ENCODE results near the gene ARHGAP21. TPM values are rescaled to one million over a fixed set of nuclear protein-coding genes. Genes with fewer than 3 reads are reported as not detected.

ARHGAP21 gene
- total RNA-seq, 1 experiment from 2014 or later: 59.4 TPM

- H3K18ac ChIP-seq (ENCODE audit: insufficient read length, low read depth, low read length): no peak overlapping the region
- no peak overlapping the region for H4K91ac ChIP-seq (ENCODE audit: insufficient read length, low read depth, low read length)
- H2BK20ac ChIP-seq (ENCODE audit: low read depth, low read length, poor library complexity, severe bottlenecking): no peak overlapping the region
- H2AK5ac ChIP-seq (ENCODE audit: insufficient read length, low read length): no peak overlapping the region
- Mint-ChIP-seq H3K36me3 (ENCODE audit: insufficient read depth in 1 of 3, low read depth in 3 of 3) (peaks cover 2 to 29% (median 21%) of the 10 kb centered on the region in 3 experiments; a peak in 3 of 7 replicates), H3K4me3 (no peak overlapping the region), H3K4me1 (peaks cover under 1% of the 10 kb centered on the region in 2 experiments; a peak in 1 of 4 replicates), H3K27ac (peak overlapping the region in 1 of 3 experiments; percentile 6; a peak in 2 of 7 replicates), H3K9me3 (no peaks in the 10 kb centered on the region), H3K27me3 (ENCODE audit: low read depth) (no peaks in the 10 kb centered on the region)
- no peaks in the 10 kb centered on the region for H3K79me2 ChIP-seq (ENCODE audit: insufficient read depth, low read length)
- H3K4ac ChIP-seq (ENCODE audit: low read depth, low read length): no peak overlapping the region
- H3K27me3 ChIP-seq (ENCODE audit: insufficient read depth, low read length): no peaks in the 10 kb centered on the region
- H3K4me2 ChIP-seq (ENCODE audit: insufficient read depth, insufficient read length, low read length): no peak overlapping the region
- no peak overlapping the region for H2BK15ac ChIP-seq (ENCODE audit: low read depth, low read length)
- no peaks in the 10 kb centered on the region for H3K79me1 ChIP-seq (ENCODE audit: insufficient read depth, low read depth, low read length, poor library complexity, severe bottlenecking)
- no peak overlapping the region for H2AFZ ChIP-seq (ENCODE audit: low read length)
- H4K5ac ChIP-seq (ENCODE audit: insufficient read length, low read depth, low read length): no peak overlapping the region
- no peak overlapping the region for H3K23ac ChIP-seq (ENCODE audit: insufficient read length, low read depth, low read length)
- no peaks in the 10 kb centered on the region for H4K20me1 ChIP-seq (ENCODE audit: control insufficient read depth, insufficient read depth, insufficient read length)
- no peaks in the 10 kb centered on the region for H3K9me3 ChIP-seq (ENCODE audit: control insufficient read depth, low read depth, low read length)
- H3K23me2 ChIP-seq (ENCODE audit: insufficient read length, low read depth, low read length, poor library complexity, severe bottlenecking): no peaks in the 10 kb centered on the region
- no peak overlapping the region for H3K27ac ChIP-seq (ENCODE audit: insufficient read length, low read depth, low read length)
- DNase-seq: no peak
- no peak overlapping the region for H3T11ph ChIP-seq (ENCODE audit: low read length)
- H3K56ac ChIP-seq (ENCODE audit: insufficient read length, low read depth, low read length): no peak overlapping the region
- H2BK120ac ChIP-seq (ENCODE audit: low read depth, low read length, poor library complexity, severe bottlenecking): no peak overlapping the region
- no peak overlapping the region for H2BK12ac ChIP-seq (ENCODE audit: insufficient read length, low read depth, low read length)
- no peak overlapping the region for H2BK5ac ChIP-seq (ENCODE audit: insufficient read length, low read length)
- no CpG with 5 or more reads among the region's 3 CpGs for WGBS (ENCODE audit: extremely low coverage, insufficient read length, low lambda C conversion rate)
- TF ChIP-seq, protein P1, sequence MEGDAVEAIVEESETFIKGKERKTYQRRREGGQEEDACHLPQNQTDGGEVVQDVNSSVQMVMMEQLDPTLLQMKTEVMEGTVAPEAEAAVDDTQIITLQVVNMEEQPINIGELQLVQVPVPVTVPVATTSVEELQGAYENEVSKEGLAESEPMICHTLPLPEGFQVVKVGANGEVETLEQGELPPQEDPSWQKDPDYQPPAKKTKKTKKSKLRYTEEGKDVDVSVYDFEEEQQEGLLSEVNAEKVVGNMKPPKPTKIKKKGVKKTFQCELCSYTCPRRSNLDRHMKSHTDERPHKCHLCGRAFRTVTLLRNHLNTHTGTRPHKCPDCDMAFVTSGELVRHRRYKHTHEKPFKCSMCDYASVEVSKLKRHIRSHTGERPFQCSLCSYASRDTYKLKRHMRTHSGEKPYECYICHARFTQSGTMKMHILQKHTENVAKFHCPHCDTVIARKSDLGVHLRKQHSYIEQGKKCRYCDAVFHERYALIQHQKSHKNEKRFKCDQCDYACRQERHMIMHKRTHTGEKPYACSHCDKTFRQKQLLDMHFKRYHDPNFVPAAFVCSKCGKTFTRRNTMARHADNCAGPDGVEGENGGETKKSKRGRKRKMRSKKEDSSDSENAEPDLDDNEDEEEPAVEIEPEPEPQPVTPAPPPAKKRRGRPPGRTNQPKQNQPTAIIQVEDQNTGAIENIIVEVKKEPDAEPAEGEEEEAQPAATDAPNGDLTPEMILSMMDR (conservative IDR thresholded peaks at IDR 0.05): no peak
- H3K14ac ChIP-seq (ENCODE audit: insufficient read depth, low read length): no peak overlapping the region
- H3K9ac ChIP-seq (ENCODE audit: extremely low read depth, insufficient read length, low read length): no peak overlapping the region
- 0 out of 2 replicates have a peak, but pooled peaks cover 2% of the 10 kb centered on the region for H3K4me1 ChIP-seq (ENCODE audit: insufficient read depth, low read length)
- no peak overlapping the region for H4K8ac ChIP-seq (replicated peaks; ENCODE audit: insufficient read length, low read depth, low read length)
These were observed 178.1 kb downstream of the ARHGAP21 start for GRCh38 chr10:24545585-24545984.

All from H9 (cell line).